CD14-positive monocyte (primary cell): Measurements from ENCODE around the gene SERP2. TPM values are rescaled to one million over a fixed set of nuclear protein-coding genes. Genes with fewer than 3 reads are reported as not detected.

Experiments used
- DNase-seq, 3 donors: peaks; one replicate each; pipeline ENCODE4 v3.0.0-alpha.2; 2011 to 2022
- H2AFZ ChIP-seq: 2 replicates; pipeline ENCODE4 v1.6.0; 2012; ENCODE audit warnings: mild to moderate bottlenecking, low read depth, low read length, inconsistent platforms; ENCODE audit not compliant: insufficient read depth, poor library complexity, severe bottlenecking
- H3K27ac ChIP-seq, 2 donors: 1 replicate in 1 of 2; 2 replicates in 1 of 2; pipeline ENCODE4 v1.5.1; 2012 to 2013; ENCODE audit warnings: low read length in 2 of 2, control low read depth in 1 of 2, inconsistent platforms in 1 of 2, low read depth in 1 of 2, mild to moderate bottlenecking in 1 of 2
- H3K27me3 ChIP-seq, 2 donors: one replicate each; pipeline versions ENCODE4 v1.6.0 to v1.6.1; 2011 to 2013; ENCODE audit warnings: low read length in 2 of 2; ENCODE audit not compliant: control insufficient read depth in 2 of 2, insufficient read depth in 2 of 2
- H3K36me3 ChIP-seq, 2 donors: replicated peaks in 1 of 2; 1 replicate in 1 of 2; 2 replicates in 1 of 2; pipeline versions ENCODE4 v1.5.1 to v1.6.1; 2012 to 2013; ENCODE audit warnings: low read length in 2 of 2, control low read depth in 1 of 2, inconsistent platforms in 1 of 2, mild to moderate bottlenecking in 1 of 2; ENCODE audit not compliant: insufficient read depth in 2 of 2, control insufficient read depth in 1 of 2
- H3K4me1 ChIP-seq, 2 donors: 1 replicate in 1 of 2; 2 replicates in 1 of 2; pipeline versions ENCODE4 v1.5.1 to v1.6.1; 2012 to 2013; ENCODE audit warnings: low read length in 2 of 2, control low read depth in 1 of 2, inconsistent platforms in 1 of 2, mild to moderate bottlenecking in 1 of 2, moderate library complexity in 1 of 2; ENCODE audit not compliant: insufficient read depth in 2 of 2, control insufficient read depth in 1 of 2
- H3K4me2 ChIP-seq: replicated peaks from 2 replicates; pipeline ENCODE3; 2012; ENCODE audit warnings: low read length, moderate library complexity, mild to moderate bottlenecking; ENCODE audit not compliant: poor library complexity, severe bottlenecking; ENCODE audit errors: extremely low read depth
- H3K4me3 ChIP-seq, 3 experiments: fragments of 200-600 bp in 1 of 3; sonication (generic) in 1 of 3; replicated peaks in 1 of 3; 1 replicate in 2 of 3; 2 replicates in 1 of 3; pipeline ENCODE4 v1.5.1; 2011 to 2013; ENCODE audit warnings: low read length in 3 of 3, mild to moderate bottlenecking in 3 of 3, control low read depth in 2 of 3, low read depth in 2 of 3, inconsistent platforms in 1 of 3, moderate library complexity in 1 of 3
- H3K79me2 ChIP-seq: 2 replicates; pipeline ENCODE4 v1.6.0; 2012; ENCODE audit warnings: mild to moderate bottlenecking, control low read depth, inconsistent platforms, low read length, moderate library complexity; ENCODE audit not compliant: insufficient read depth
- H3K9ac ChIP-seq: 2 replicates; pipeline ENCODE4 v1.6.0; 2017; ENCODE audit warnings: low read length, mild to moderate bottlenecking; ENCODE audit not compliant: insufficient read depth, poor library complexity, severe bottlenecking
- H3K9me3 ChIP-seq, 2 donors: replicated peaks in 1 of 2; 1 replicate in 1 of 2; 2 replicates in 1 of 2; pipeline versions ENCODE4 v1.5.1 to v1.6.1; 2012 to 2013; ENCODE audit warnings: low read length in 2 of 2, control low read depth in 1 of 2; ENCODE audit not compliant: control insufficient read depth in 1 of 2, insufficient read depth in 1 of 2
- H4K20me1 ChIP-seq: 2 replicates; pipeline ENCODE4 v1.6.0; 2012; ENCODE audit warnings: mild to moderate bottlenecking, low read length, control low read depth, moderate library complexity; ENCODE audit not compliant: insufficient read depth
- H3K27ac Mint-ChIP-seq, 7 donors: one replicate each; pipeline ENCODE4 v1.8.0; 2020; ENCODE audit warnings: mild to moderate bottlenecking in 7 of 7, mixed read lengths in 7 of 7, moderate library complexity in 6 of 7, inconsistent platforms in 2 of 7
- H3K27me3 Mint-ChIP-seq, 3 donors: one replicate each; pipeline ENCODE4 v1.8.0; 2021 to 2022; ENCODE audit warnings: low read depth in 3 of 3, mild to moderate bottlenecking in 3 of 3, mixed read lengths in 3 of 3, moderate library complexity in 3 of 3, inconsistent platforms in 1 of 3
- H3K36me3 Mint-ChIP-seq, 2 donors: one replicate each; pipeline ENCODE4 v1.8.0; 2020; ENCODE audit warnings: mixed read lengths in 2 of 2, inconsistent platforms in 1 of 2, mild to moderate bottlenecking in 1 of 2
- H3K4me1 Mint-ChIP-seq: one replicate; pipeline ENCODE4 v1.8.0; 2020; ENCODE audit warnings: mild to moderate bottlenecking, mixed read lengths
- H3K4me3 Mint-ChIP-seq, 2 donors: one replicate each; pipeline ENCODE4 v1.8.0; 2020; ENCODE audit warnings: mild to moderate bottlenecking in 2 of 2, mixed read lengths in 2 of 2, moderate library complexity in 1 of 2
- H3K9me3 Mint-ChIP-seq, 7 donors: one replicate each; pipeline ENCODE4 v1.8.0; 2020 to 2022; ENCODE audit warnings: mixed read lengths in 7 of 7, mild to moderate bottlenecking in 6 of 7, moderate library complexity in 6 of 7, inconsistent platforms in 2 of 7
- WGBS: methylation state at CpG from one replicate; pipeline ENCODE4 v1.1.5; 2013; ENCODE audit warnings: missing lambda C conversion rate; ENCODE audit not compliant: insufficient coverage; 5-methylcytosine and 5-hydroxymethylcytosine counted together
- intact Hi-C, 2 donors: fragments of 100-400 bp; cut with micrococcal nuclease; formaldehyde crosslinking; loops; one replicate each; pipeline versions ENCODE4 v1.15.0 to v1.15.1; 2023
- polyA plus RNA-seq, 3 donors: library from polyadenylated mRNA; depleted of rRNA in 1 of 3; unstranded in 2 of 3; stranded (reverse) in 1 of 3; fragments of 300-500 nt in 2 of 3; fragments of >200 nt in 1 of 3; fragmentation: Illumina TruSeq in 2 of 3; gene quantifications; 1 replicate in 2 of 3; 2 replicates in 1 of 3; pipeline ENCODE4 v1.2.3, GENCODE V29; 2012 to 2021
- TF ChIP-seq, protein P1 (sequence below): fragments of 200-600 bp; IDR thresholded peaks from one replicate; pipeline ENCODE4 v1.8.0; 2022; ENCODE audit warnings: antibody characterized with exemption, mild to moderate bottlenecking

SERP2 gene
- polyA plus RNA-seq, 3 donors, result not detected

DNA sequence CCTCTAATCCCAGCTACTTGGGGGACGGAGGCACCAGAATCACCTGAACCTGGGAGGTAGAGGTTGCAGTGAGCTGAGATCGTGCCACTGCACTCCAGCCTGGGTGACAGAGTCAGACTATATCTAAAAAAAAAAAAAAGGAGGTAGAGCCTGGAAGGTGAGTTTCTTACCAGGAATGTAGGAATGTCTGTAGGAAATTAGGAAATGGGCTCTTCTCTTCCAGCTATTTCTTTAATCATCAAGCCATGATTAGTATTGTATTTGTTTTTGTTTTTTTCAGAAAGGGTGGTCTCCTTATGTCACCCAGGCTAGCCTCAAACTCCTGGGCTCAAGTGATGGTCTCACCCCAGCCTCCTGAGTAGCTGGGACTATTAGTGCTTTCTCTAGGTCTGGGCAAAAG is 26.3 kb upstream of the SERP2 start:
- TF ChIP-seq, protein P1, sequence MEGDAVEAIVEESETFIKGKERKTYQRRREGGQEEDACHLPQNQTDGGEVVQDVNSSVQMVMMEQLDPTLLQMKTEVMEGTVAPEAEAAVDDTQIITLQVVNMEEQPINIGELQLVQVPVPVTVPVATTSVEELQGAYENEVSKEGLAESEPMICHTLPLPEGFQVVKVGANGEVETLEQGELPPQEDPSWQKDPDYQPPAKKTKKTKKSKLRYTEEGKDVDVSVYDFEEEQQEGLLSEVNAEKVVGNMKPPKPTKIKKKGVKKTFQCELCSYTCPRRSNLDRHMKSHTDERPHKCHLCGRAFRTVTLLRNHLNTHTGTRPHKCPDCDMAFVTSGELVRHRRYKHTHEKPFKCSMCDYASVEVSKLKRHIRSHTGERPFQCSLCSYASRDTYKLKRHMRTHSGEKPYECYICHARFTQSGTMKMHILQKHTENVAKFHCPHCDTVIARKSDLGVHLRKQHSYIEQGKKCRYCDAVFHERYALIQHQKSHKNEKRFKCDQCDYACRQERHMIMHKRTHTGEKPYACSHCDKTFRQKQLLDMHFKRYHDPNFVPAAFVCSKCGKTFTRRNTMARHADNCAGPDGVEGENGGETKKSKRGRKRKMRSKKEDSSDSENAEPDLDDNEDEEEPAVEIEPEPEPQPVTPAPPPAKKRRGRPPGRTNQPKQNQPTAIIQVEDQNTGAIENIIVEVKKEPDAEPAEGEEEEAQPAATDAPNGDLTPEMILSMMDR, result no peak
- Histone ChIP-seq H3K27ac (no peak overlapping the region), H3K4me3 (no peak overlapping the region), H3K9ac (no peak overlapping the region), H3K36me3 (no peaks in the 10 kb centered on the region), H2AFZ (no peak overlapping the region), H4K20me1 (no peaks in the 10 kb centered on the region), H3K4me1 (no peaks in the 10 kb centered on the region), H3K4me2 (no peak overlapping the region), H3K79me2 (no peaks in the 10 kb centered on the region), H3K9me3 (no peaks in the 10 kb centered on the region), H3K27me3 (no peaks in the 10 kb centered on the region)
- DNase-seq, result no peak
- WGBS, result no CpG with 5 or more reads among the region's 2 CpGs
- Mint-ChIP-seq H3K27me3 (peaks cover 0 to 2% (median 0%) of the 10 kb centered on the region in 3 donors), H3K36me3 (no peaks in the 10 kb centered on the region), H3K4me1 (no peaks in the 10 kb centered on the region), H3K27ac (no peak overlapping the region), H3K4me3 (no peak overlapping the region), H3K9me3 (peaks cover 0 to 3% (median 0%) of the 10 kb centered on the region in 7 donors)
- intact Hi-C loops, result no loop called here

DNA sequence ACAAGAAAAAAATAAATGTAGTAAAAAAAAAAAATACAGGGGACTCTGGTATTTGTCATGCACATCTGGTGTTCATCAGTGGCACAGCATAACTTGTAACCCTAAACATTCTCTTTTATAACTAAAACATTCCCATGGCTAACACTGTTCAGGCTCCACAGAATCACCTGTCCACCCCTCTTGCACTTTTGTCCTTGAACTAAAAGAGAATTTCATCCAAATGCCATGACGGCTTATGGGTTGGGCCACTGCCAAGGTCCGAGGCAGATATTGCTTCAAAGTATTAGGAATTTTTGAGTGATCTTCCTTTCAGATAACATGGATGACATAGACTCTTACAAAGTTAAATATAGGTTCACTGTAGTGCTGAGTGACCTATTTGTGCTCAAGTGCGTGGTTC is 25.7 kb upstream of the SERP2 start:
- no CpG with 5 or more reads among the region's 3 CpGs for WGBS
- TF ChIP-seq, protein P1, result no peak
- H3K4me1 ChIP-seq, result no peaks in the 10 kb centered on the region
- H3K9ac ChIP-seq, result no peak overlapping the region
- no peak for DNase-seq
- no peaks in the 10 kb centered on the region for H3K27me3 ChIP-seq
- H3K79me2 ChIP-seq, result no peaks in the 10 kb centered on the region
- Mint-ChIP-seq H3K27me3 (peaks cover 0 to 2% (median 0%) of the 10 kb centered on the region in 3 donors), H3K9me3 (peaks cover 0 to 3% (median 0%) of the 10 kb centered on the region in 7 donors), H3K4me3 (no peak overlapping the region), H3K36me3 (no peaks in the 10 kb centered on the region), H3K4me1 (no peaks in the 10 kb centered on the region), H3K27ac (no peak overlapping the region)
- H3K4me2 ChIP-seq, result no peak overlapping the region
- H3K9me3 ChIP-seq, result no peaks in the 10 kb centered on the region
- H3K4me3 ChIP-seq, result no peak overlapping the region
- H3K27ac ChIP-seq, result no peak overlapping the region
- H3K36me3 ChIP-seq, result no peaks in the 10 kb centered on the region
- H2AFZ ChIP-seq, result no peak overlapping the region
- H4K20me1 ChIP-seq, result no peaks in the 10 kb centered on the region
- intact Hi-C loops, result no loop called here
